Spleen (tissue), 11 donors: ENCODE results near the gene GPR75. TPM values are rescaled to one million over a fixed set of nuclear protein-coding genes. Genes with fewer than 3 reads are reported as not detected.

Experiments
- DNase-seq: peaks from one replicate; pipeline ENCODE4 v3.0.0-alpha.2; 2020
- H3K27ac ChIP-seq, 8 donors: fragments of 200-600 bp; sonication (generic) in 7 of 8; 1 replicate in 4 of 8; 2 replicates in 4 of 8; pipeline versions ENCODE4 v1.5.0 to v1.8.0; 2016 to 2021; ENCODE audit warnings: inconsistent platforms in 4 of 8, mild to moderate bottlenecking in 4 of 8, moderate library complexity in 1 of 8
- H3K27me3 ChIP-seq, 7 donors: fragments of 200-600 bp; sonication (generic) in 6 of 7; replicated peaks in 1 of 7; 1 replicate in 4 of 7; 2 replicates in 3 of 7; pipeline versions ENCODE4 v1.5.0 to v1.8.0; 2016 to 2021; ENCODE audit warnings: inconsistent platforms in 3 of 7, mild to moderate bottlenecking in 1 of 7
- H3K36me3 ChIP-seq, 6 donors: fragments of 200-600 bp; sonication (generic) in 5 of 6; 1 replicate in 4 of 6; 2 replicates in 2 of 6; pipeline versions ENCODE4 v1.5.0 to v1.8.0; 2016 to 2021; ENCODE audit warnings: inconsistent platforms in 2 of 6
- H3K4me1 ChIP-seq, 6 donors: fragments of 200-600 bp; sonication (generic) in 5 of 6; 1 replicate in 3 of 6; 2 replicates in 3 of 6; pipeline versions ENCODE4 v1.5.0 to v1.8.0; 2016 to 2021; ENCODE audit warnings: inconsistent platforms in 3 of 6
- H3K4me3 ChIP-seq, 8 donors: fragments of 200-600 bp; sonication (generic) in 7 of 8; 1 replicate in 4 of 8; 2 replicates in 4 of 8; pipeline versions ENCODE4 v1.5.0 to v1.8.0; 2016 to 2021; ENCODE audit warnings: inconsistent platforms in 4 of 8, mild to moderate bottlenecking in 4 of 8, moderate library complexity in 2 of 8
- H3K9me3 ChIP-seq, 8 donors: fragments of 200-600 bp; sonication (generic) in 7 of 8; 1 replicate in 4 of 8; 2 replicates in 4 of 8; pipeline versions ENCODE4 v1.5.0 to v1.8.0; 2016 to 2021; ENCODE audit warnings: inconsistent platforms in 4 of 8
- CTCF ChIP-seq, 11 experiments: fragments of 200-600 bp in 7 of 11; fragments of 450-650 bp in 4 of 11; sonication (generic) in 4 of 11; IDR thresholded peaks in 8 of 11; conservative IDR thresholded peaks in 3 of 11; 1 replicate in 7 of 11; 2 replicates in 4 of 11; pipeline versions ENCODE4 v1.4.0 to v1.8.0; 2016 to 2021; ENCODE audit warnings: antibody characterized with exemption in 11 of 11, inconsistent platforms in 4 of 11, mild to moderate bottlenecking in 1 of 11
- POLR2A ChIP-seq, 3 donors: fragments of 450-650 bp; IDR thresholded peaks; one replicate each; pipeline ENCODE4 v1.5.1; 2017; ENCODE audit warnings: antibody characterized with exemption in 3 of 3, mild to moderate bottlenecking in 1 of 3
- POLR2AphosphoS5 ChIP-seq, 3 donors: sonication (generic); formaldehyde crosslinking; IDR thresholded peaks; one replicate each; pipeline ENCODE4 v1.5.1; 2017; ENCODE audit warnings: antibody characterized with exemption in 3 of 3
- WGBS, 5 donors: extraction: QIAGEN DNeasy Blood & Tissue Kit in 3 of 5; methylation state at CpG; one replicate each; pipeline versions ENCODE4 v1.1.5 to v1.1.7; 2013 to 2018; 5-methylcytosine and 5-hydroxymethylcytosine counted together
- intact Hi-C: fragments of 100-400 bp; cut with DNase I; formaldehyde crosslinking; loops from one replicate; pipeline ENCODE4 v1.15.0; 2023; ENCODE audit warnings: low total_unique reads
- polyA plus RNA-seq, 3 donors: library from polyadenylated mRNA; stranded (reverse); fragments of 200-250 nt; gene quantifications; one replicate each; pipeline ENCODE4 v1.2.1, GENCODE V29; 2013
- total RNA-seq, 7 donors: library from RNA; depleted of rRNA in 3 of 7; stranded (reverse); fragments of >200 nt in 3 of 7; fragmentation: NEBNext Ultra II Directional in 4 of 7; extraction: Animal tissue kit (Norgen Biotek cat#: 25700) in 4 of 7; gene quantifications; one replicate each; pipeline versions ENCODE4 v1.1.0 to v1.2.1, GENCODE V29; 2016 to 2021
- donor health status: healthy with polysubstance abuse.
- donor health status: DM: no; HTN: no; CAD: no; lungs with moderate emphysema.
- donor health status: DM: no; HTN: no; CAD: no.
- donor health status: Bipolar disorder and iron deficiency.
- donor health status: healthy.
- donor health status: DM: no; HTN: no; CAD: no.
- donor health status: DM: yes; HTN: yes; CAD: no.

Gene GPR75
- total and polyA plus RNA-seq, 10 donors, result 0.08 to 10.9 (median 3.8) TPM

GRCh38 chr2:53829273-53829979 lies 30.3 kb downstream of the GPR75 start:
- no peaks in the 10 kb centered on the region for H3K27me3 ChIP-seq
- WGBS, 5 donors, result 83 to 93% (median 90%) methylated on average over 11 of the region's 11 CpGs
- H3K27ac ChIP-seq, result no peak overlapping the region
- peaks cover 0 to 6% (median 2%) of the 10 kb centered on the region in 8 donors for H3K9me3 ChIP-seq
- intact Hi-C loops, result no loop called here
- peaks cover 0 to 23% (median 4%) of the 10 kb centered on the region in 6 donors for H3K36me3 ChIP-seq
- no peak for DNase-seq
- H3K4me3 ChIP-seq, result no peak overlapping the region
- TF ChIP-seq POLR2AphosphoS5 (IDR thresholded peaks at IDR 0.05) (no peak), CTCF (IDR thresholded peaks at IDR 0.05 in 8 of 11, conservative IDR thresholded peaks at IDR 0.05 in 3 of 11) (no peak), POLR2A (IDR thresholded peaks at IDR 0.05) (no peak)
- H3K4me1 ChIP-seq, result peaks cover 0 to 4% (median 0%) of the 10 kb centered on the region in 6 donors

GRCh38 chr2:53828331-53828730 lies 31.4 kb downstream of the GPR75 start:
- no peak for DNase-seq
- Histone ChIP-seq H3K27ac (no peak overlapping the region), H3K27me3 (no peaks in the 10 kb centered on the region), H3K4me3 (no peak overlapping the region), H3K9me3 (peaks cover 0 to 6% (median 2%) of the 10 kb centered on the region in 8 donors), H3K36me3 (peaks cover 0 to 23% (median 4%) of the 10 kb centered on the region in 6 donors), H3K4me1 (peaks cover 0 to 4% (median 0%) of the 10 kb centered on the region in 6 donors)
- WGBS, 5 donors, result 85 to 91% (median 88%) methylated on average over 4 of the region's 4 CpGs
- intact Hi-C loops, result no loop called here
- TF ChIP-seq POLR2A (IDR thresholded peaks at IDR 0.05) (no peak), CTCF (IDR thresholded peaks at IDR 0.05 in 8 of 11, conservative IDR thresholded peaks at IDR 0.05 in 3 of 11) (no peak), POLR2AphosphoS5 (IDR thresholded peaks at IDR 0.05) (no peak)

- Histone ChIP-seq H3K27me3 (no peaks in the 10 kb centered on the region), H3K9me3 (peaks cover 0 to 6% (median 2%) of the 10 kb centered on the region in 8 donors), H3K4me3 (no peak overlapping the region), H3K36me3 (peaks cover 0 to 16% (median 1%) of the 10 kb centered on the region in 6 donors), H3K4me1 (peaks cover 0 to 4% (median 0%) of the 10 kb centered on the region in 6 donors), H3K27ac (no peak overlapping the region)
- intact Hi-C loops, result no loop called here
- DNase-seq, result no peak
- WGBS, 5 donors, result 88 to 100% (median 95%) methylated on average over 3 of the region's 3 CpGs
- TF ChIP-seq POLR2A (IDR thresholded peaks at IDR 0.05), result no peak
- no peak for TF ChIP-seq POLR2AphosphoS5 (IDR thresholded peaks at IDR 0.05)
- no peak for TF ChIP-seq CTCF (IDR thresholded peaks at IDR 0.05 in 8 of 11, conservative IDR thresholded peaks at IDR 0.05 in 3 of 11)
These were observed 32.2 kb downstream of the GPR75 start for GRCh38 chr2:53827398-53828175.
